GM21576 (cell line): Measurements from ENCODE around the gene ENTPD7.

ENCODE experiments used
- ATAC-seq: cut with Tn5 transposase; IDR thresholded peaks from one replicate; pipeline ENCODE4 v1.9.1; 2021; ENCODE audit warnings: mild to moderate bottlenecking, moderate library complexity; ENCODE audit not compliant: unreplicated experiment

The ENTPD7 gene

GRCh38 chr10:99633832-99634231 is 25.5 kb upstream of the ENTPD7 start:
- no peak for ATAC-seq

- ATAC-seq = no peak
Observed at GRCh38 chr10:99647601-99648151, 11.6 kb upstream of the ENTPD7 start.

- no peak for ATAC-seq
Observed at GRCh38 chr10:99648717-99649116, 10.6 kb upstream of the ENTPD7 start.

- ATAC-seq = no peak
Observed at GRCh38 chr10:99652800-99653390, 6.4 kb upstream of the ENTPD7 start.

GRCh38 chr10:99654390-99655175 is 4.7 kb upstream of the ENTPD7 start:
- no peak for ATAC-seq

GRCh38 chr10:99656199-99657064 is 2.9 kb upstream of the ENTPD7 start:
- no peak for ATAC-seq

- no peak for ATAC-seq
Observed at GRCh38 chr10:99658622-99659030, 683 bp upstream of the ENTPD7 start.

GRCh38 chr10:99659868-99660366 is 608 bp downstream of the ENTPD7 start:
- ATAC-seq = no peak

GRCh38 chr10:99660662-99661376 is 1.5 kb downstream of the ENTPD7 start:
- ATAC-seq = no peak

GRCh38 chr10:99661377-99661763 is 2.1 kb downstream of the ENTPD7 start:
- no peak for ATAC-seq

GRCh38 chr10:99665304-99665703 is 6.0 kb downstream of the ENTPD7 start:
- ATAC-seq = no peak

GRCh38 chr10:99667108-99667751 is 7.9 kb downstream of the ENTPD7 start:
- ATAC-seq = no peak

GRCh38 chr10:99671386-99671785 is 12.1 kb downstream of the ENTPD7 start:
- ATAC-seq = no peak

- ATAC-seq = no peak
Observed at GRCh38 chr10:99672884-99673283, 13.6 kb downstream of the ENTPD7 start.

GRCh38 chr10:99673492-99673891 is 14.2 kb downstream of the ENTPD7 start:
- ATAC-seq = no peak

- ATAC-seq = no peak
Observed at GRCh38 chr10:99674762-99675161, 15.5 kb downstream of the ENTPD7 start.

GRCh38 chr10:99676426-99676825 is 17.1 kb downstream of the ENTPD7 start:
- ATAC-seq = no peak

- ATAC-seq = no peak
Observed at GRCh38 chr10:99676895-99677294, 17.6 kb downstream of the ENTPD7 start.

GRCh38 chr10:99678921-99679320 is 19.6 kb downstream of the ENTPD7 start:
- ATAC-seq = no peak

GRCh38 chr10:99681553-99681952 is 22.2 kb downstream of the ENTPD7 start:
- ATAC-seq = no peak
